Activated CD4-positive, alpha-beta T cell treated with anti-CD3 and anti-CD28 coated beads, Interleukin-2, amount 50 U/mL, for 16 hours (primary cell): ENCODE data around the gene SLAMF1.

Experiments
- DNase-seq: peaks from one replicate; pipeline ENCODE4 v3.0.0-alpha.2; 2020

The SLAMF1 gene

GRCh38 chr1:160622501-160623226 lies 24.2 kb downstream of the SLAMF1 start:
- no peak for DNase-seq

DNA sequence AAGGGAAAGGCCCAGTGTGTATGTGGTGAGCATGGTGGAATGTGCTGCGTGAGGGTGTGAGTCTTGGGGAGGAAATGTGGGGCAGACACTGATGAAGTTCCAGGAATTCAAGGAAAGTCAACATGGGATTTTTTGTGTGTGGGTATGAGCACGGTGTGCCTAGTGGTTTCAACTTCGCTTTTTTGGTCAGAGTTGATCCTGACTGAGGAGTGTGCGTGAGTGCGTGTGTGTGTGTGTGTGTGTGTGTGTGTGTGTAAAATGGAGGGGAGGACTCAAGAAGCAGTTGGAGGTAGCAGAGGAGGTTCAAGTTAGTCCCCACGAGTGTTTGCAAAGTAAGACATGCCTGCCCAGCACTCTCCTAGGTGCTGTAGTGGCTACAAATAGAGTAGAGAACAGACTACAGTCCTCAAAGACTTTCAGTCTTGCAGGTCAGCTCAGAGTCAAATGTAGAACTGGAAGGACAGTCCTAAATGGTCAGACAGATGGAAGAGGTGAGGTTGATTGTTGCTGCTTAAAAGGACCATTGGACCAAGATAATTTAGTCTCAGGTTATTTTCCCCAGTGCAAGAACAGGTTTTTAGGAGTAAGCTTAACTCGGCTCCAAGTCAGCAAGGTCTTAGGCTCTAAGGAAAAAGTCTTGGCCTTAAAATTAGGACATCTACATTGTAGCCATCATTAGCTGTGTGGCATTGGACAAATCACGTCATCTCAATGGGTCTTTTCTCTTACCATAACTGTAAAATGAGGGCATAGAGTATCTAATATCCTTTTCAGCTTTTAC lies 25.0 kb downstream of the SLAMF1 start:
- no peak for DNase-seq

- no peak for DNase-seq
Observed at GRCh38 chr1:160620942-160621632, 25.8 kb downstream of the SLAMF1 start.

DNA sequence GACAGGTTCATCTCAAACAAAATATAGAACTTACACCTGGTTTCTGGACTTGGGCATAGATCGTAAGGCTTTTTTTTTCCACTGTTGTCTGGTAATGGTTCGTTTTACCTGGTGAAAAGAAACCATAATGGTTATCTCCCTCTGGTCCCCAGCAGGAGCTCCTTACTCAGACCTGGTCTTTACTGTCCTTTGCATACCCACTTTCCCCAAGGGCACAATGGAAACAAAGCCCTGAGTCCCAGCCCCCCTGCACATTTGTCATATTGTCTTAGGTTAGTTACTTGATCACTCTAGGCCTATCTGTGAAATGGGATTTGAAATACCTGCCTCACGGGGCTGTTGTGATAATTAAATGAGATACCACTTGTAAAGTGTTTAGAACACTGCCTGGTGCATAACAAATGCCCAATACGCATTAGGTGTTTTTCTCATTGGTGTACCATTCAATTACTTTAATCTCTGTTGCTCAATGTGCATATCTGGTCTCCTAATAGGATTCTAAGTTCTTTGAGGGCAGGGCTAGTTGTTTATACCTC lies 27.0 kb downstream of the SLAMF1 start:
- no peak for DNase-seq

GRCh38 chr1:160618763-160619274 lies 28.0 kb downstream of the SLAMF1 start:
- DNase-seq = no peak

- no peak for DNase-seq
Observed at GRCh38 chr1:160618327-160618726, 28.5 kb downstream of the SLAMF1 start.

DNA sequence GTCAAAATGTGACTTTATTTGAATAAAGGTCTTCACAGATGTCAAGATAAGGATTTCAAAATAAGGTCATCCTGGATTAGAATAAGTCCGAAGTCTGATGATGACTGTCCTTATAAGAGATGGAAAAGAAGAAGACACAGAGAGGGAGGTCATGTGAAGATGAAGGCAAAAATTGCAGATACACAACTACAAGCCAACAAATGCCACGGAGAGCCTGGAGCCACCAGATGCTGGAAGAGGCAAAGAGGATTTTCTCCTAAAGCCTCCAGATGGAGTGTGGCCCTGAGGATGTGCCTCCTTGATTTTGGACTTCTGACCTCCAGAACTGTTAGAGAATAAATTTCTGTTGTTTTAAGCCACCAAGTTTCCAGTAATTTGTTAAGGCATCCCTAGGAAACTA lies 31.2 kb downstream of the SLAMF1 start:
- DNase-seq = no peak

- no peak for DNase-seq
Observed at GRCh38 chr1:160614410-160614809, 32.4 kb downstream of the SLAMF1 start.

DNA sequence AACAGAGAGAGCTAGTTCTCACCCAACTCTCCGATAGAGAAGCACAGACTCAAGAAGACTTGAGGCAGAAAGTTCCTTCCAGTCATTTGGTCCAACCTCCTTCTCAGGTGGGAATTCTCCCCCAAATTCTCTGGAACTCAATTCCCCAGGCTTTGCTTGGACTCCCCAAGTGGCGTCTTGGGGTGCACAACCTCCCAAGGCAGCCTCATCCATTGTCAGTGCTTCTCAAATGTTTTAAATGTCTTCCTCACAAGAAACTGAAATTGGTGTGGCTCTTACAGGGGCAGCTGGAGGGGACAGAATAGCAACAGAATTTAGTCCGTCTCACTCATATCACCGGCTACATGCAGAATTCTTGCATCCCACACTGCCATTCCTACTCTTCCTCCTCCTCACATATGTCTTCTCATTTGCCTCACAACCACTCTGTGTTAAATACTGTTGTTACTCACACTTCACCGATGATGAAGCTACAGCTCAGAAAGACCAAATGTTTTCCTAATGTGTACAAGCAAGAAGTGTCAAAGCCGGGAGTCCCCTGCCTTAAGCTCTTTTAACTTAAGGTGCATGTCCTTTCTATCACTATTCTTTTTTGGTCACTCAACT lies 34.1 kb downstream of the SLAMF1 start:
- no peak for DNase-seq

DNA sequence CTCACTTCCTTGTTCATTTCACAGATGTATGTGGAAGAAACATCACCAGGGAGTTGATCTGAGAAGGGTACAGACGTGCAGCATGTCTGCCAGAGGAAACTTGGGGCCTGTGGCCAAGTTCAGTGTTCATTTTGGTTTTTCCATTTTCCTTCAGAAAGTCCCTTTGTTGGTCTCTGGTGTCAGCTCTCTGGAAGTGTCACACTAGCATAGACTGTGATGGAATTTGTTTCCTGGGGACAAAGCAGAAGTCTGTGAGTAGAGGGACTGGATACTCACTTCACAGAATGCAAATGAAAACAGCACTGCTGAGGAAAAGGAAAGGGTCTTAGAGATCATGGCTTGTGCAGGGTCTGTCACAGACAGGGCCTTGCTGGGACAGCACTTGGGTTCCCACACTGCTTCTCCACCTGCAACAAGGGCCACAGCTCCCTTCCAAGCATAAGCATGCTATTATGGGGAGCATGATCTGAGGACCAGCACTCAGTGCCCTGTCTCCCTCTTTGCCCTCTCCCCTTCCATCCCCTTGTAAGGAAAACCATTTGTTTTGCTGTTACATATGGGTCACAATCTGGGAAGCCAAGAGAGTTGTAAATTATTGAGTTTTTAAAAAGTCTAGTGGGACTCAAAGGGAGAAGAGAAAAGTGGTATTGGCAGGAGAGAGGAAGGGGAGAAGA lies 36.1 kb downstream of the SLAMF1 start:
- DNase-seq = no peak

DNA sequence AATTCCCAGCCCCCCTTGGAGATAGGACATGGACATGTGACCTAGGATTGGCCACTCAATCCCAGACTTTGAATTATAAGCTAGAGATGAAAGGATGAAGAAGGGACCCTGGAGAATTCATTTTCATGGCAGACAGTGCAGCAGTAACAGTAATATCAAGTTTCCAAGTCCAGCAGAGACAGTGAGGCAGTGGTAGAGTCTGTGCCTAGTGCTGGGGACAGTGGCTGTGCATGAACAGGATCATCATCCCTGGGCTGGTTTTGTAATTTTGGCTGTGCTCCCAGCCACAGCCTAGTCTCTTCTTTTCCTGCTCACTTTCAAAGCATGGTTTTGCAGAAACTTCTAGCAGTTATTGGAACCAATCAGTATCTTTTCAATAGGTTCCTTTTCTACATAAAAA lies 37.9 kb downstream of the SLAMF1 start:
- DNase-seq = no peak

GRCh38 chr1:160608514-160608913 lies 38.3 kb downstream of the SLAMF1 start:
- no peak for DNase-seq

DNA sequence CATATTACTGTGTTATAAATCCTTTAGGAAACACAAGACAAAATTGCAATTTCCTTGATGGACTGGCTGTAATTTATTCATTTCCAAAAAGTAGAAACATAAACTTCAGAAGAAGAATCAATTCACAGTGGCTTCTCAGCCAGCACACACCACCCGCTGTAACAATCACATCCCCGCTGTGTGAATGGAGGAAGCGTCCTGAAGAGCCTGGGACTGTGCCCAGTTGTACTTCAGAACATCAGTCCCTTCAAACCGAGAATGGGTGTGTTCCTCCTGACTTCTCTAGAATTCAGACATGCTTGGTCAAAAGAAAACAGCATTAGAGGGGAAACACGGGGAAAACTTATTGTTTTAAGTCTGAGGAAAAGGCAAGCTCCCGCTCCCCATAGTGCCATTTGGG lies 38.8 kb downstream of the SLAMF1 start:
- DNase-seq = no peak

DNA sequence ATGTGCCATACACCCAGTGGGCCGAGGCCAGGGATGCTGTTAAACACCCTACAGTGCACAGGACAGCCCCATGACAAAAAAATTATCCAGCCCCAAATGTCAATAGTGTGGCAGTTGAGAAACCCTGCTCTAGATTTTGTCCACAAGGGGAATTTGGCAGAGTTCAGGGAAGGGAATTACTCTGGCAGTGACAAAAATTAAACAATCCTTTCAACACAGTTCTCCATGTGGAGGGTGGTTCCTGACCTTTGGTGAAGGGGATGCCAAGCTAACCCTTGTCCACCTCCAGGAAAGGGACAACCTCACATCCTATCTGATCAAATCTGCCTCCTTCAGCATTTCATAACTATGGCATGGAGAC lies 39.2 kb downstream of the SLAMF1 start:
- no peak for DNase-seq

DNA sequence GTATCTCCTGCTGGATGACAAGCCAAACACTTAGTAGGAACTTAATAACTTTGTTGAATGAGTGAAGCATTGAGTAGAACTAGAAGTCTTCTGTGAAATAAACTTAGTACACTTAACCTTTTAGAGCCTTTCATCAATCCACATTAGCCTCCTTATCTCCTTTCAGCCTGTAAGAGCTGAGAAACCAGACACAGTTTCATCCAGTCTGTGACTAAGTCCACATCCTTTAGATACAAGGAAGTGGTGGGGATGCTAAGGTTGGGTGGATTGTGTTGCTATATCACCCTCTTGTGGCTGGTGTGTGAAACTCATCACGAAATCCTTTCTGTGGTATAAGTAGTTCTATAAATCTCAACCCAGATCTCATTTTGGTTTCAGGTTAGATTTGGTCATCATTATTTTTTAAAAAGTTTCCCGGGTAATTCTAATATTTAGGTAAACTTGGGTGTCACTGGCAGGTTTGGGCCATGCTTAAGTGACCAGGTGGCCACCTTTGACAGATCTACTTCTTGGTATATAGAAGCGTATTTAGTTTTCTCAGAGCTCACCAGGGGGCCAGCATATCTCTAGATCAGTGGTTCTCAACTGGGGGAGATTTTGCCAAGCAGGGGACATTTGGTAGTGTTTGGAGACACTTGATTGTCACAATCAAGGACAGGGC lies 39.7 kb downstream of the SLAMF1 start:
- peak; percentile 90 for DNase-seq

DNA sequence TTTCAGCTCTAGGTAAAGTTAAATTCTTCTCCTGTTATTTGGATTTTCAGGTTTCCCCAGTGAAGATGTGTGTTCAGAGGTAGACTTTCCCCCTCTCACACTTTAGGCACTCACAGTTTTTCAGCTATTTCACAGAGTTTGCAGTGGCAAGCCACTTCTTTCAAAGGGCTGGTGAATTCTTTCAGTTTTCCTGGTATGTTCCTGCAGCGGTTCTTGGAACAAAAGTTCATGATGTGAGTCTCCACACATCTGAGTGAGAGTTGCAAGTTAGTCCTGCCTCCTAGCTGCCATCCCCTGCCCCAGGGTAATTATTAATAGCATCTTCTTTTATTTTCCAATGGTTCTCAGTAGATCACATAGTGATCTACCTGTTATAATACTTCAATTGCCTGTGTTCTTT lies 40.2 kb downstream of the SLAMF1 start:
- no peak for DNase-seq

DNA sequence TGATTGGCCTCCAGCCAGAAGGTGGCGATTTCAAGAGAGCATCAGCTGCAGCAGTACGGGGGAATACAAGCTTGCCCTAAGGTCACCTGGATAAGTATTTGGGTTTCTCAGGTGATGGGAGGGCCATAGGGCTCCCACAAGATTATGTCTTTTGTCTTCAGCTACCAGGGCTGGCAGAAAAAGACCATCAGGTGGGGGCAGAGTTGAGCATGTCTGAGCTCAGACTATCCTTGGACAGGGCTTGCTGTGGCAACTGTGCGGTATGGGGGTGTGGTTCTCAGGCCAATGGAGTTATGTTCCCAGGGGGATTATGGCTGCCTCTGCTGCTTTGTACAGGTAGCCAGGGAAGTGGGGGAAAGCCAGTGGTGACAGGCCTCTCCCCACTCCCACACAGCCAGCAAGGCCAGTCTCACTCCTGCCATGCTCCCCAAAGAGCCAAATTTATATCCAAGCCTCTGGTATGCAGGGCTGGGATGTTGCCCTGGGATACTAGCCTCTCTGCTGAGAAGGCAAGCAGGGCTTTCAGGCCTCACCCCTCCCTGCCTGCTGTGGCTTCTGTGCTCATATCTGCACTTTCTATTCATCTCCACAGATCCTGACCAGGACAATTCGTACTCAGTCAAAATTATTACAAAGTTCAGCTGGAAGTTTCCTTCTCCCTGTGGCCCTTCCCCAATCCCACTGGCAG lies 40.9 kb downstream of the SLAMF1 start:
- no peak for DNase-seq

DNA sequence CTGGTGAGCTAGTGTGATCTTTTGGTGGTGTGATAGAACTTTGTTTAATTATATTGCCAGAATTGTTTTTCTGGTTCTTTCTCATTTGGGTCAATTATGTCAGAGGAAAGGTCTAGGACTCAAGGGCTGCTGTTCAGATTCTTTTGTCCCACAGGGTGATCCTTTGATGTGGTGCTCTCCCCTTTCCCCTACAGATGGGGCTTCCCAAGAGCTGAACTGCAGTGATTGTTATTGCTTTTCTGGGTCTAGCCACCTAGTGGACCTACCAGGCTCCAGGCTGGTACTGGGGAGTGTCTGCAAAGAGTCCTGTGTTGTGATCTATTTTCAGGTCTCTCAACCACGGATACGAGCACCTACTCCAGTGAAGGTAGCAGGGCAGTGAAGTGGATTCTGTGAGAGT lies 41.6 kb downstream of the SLAMF1 start:
- no peak for DNase-seq

DNA sequence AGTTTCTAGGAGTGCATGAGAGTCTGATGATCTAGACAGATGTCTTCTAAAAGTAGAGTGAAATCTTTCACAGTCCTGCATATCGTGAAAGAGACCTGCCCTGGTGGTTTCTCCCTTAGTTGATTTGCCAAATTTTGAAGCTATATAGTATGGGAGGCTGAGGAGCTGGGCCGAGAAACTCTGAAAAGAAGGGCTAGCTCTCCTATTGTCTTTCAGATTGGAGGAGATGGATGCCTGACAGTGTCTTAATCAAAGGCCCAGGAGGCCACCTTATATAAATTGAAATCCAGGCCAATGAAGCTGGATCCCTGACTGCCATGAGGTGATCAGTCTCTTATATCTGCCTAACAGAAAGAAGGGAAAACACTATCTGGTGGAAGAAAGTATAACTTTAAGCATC lies 49.1 kb downstream of the SLAMF1 start:
- no peak for DNase-seq

GRCh38 chr1:160597051-160597450 lies 49.8 kb downstream of the SLAMF1 start:
- DNase-seq = no peak

DNA sequence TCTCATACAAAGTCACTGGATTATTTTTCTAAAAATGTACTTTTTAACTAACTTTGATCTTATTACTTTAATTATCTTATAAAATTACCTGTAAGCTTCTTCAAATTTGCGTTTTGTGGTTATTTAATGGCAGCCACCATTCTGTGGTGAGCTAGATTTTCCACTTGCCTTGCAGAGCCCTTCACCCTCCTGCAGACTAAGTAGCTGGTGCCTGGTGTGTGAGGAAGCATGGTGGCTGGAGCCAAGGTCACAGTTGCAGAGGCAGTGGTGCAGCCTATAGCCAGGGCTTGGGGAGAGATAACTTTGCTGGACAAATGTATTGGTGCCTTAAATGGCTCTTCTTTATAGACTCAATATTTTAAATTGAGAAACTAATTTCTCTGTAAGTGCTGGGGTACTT lies 56.4 kb downstream of the SLAMF1 start:
- DNase-seq = no peak
